SK-N-SH (cell line): ENCODE data around the gene RFX1. TPM values are rescaled to one million over a fixed set of nuclear protein-coding genes. Genes with fewer than 3 reads are reported as not detected.

ENCODE experiments used
- CTCF ChIA-PET: fragments of 300-600, 350-600 bp; formaldehyde crosslinking; extraction: SDS; loops from one replicate; lab custom pipeline; 2021; lab: Yijun Ruan, JAX
- POLR2A ChIA-PET: fragments of 350-600 bp; sonication (Branson Sonifier 250); formaldehyde crosslinking; extraction: SDS; loops from one replicate; lab custom pipeline; 2020; ENCODE audit warnings: antibody characterized with exemption, inconsistent platforms; lab: Yijun Ruan, JAX
- DNase-seq: peaks from one replicate; pipeline ENCODE4 v3.0.0; 2012
- H2AFZ ChIP-seq: fragments of 200-600 bp; sonication (generic); 2 replicates; pipeline ENCODE4 v1.8.1; 2016; ENCODE audit warnings: antibody characterized with exemption, mild to moderate bottlenecking, low read depth
- H3F3A ChIP-seq: fragments of 200-600 bp; sonication (generic); replicated peaks from 2 replicates; pipeline ENCODE3; 2016; ENCODE audit warnings: antibody characterized with exemption, mild to moderate bottlenecking; ENCODE audit not compliant: insufficient read depth
- H3K27ac ChIP-seq, 2 experiments: fragments of 200-500 bp in 1 of 2; fragments of 200-600 bp in 1 of 2; sonication (Bioruptor generic) in 1 of 2; sonication (generic), shearing (Covaris generic) in 1 of 2; 2 replicates each; pipeline versions ENCODE4 v1.5.1 to v1.6.1; 2014 to 2016; ENCODE audit warnings: low read depth in 2 of 2, inconsistent platforms in 1 of 2, low read length in 1 of 2, mild to moderate bottlenecking in 1 of 2, mixed read lengths in 1 of 2
- H3K27me3 ChIP-seq: fragments of 200-600 bp; sonication (generic), shearing (Covaris generic); 2 replicates; pipeline ENCODE4 v1.6.1; 2016; ENCODE audit warnings: mixed run types; ENCODE audit not compliant: insufficient read depth
- H3K36me3 ChIP-seq, 2 experiments: fragments of 200-500 bp in 1 of 2; fragments of 200-600 bp in 1 of 2; sonication (Bioruptor generic) in 1 of 2; sonication (generic) in 1 of 2; replicated peaks in 1 of 2; 2 replicates each; pipeline versions ENCODE3 to v1.5.1; 2014 to 2016; ENCODE audit warnings: low read length in 1 of 2, mild to moderate bottlenecking in 1 of 2; ENCODE audit not compliant: insufficient read depth in 2 of 2, control insufficient read depth in 1 of 2
- H3K4me1 ChIP-seq, 2 experiments: fragments of 200-500 bp in 1 of 2; fragments of 200-600 bp in 1 of 2; sonication (Bioruptor generic) in 1 of 2; sonication (generic), shearing (Covaris generic) in 1 of 2; 2 replicates each; pipeline versions ENCODE4 v1.5.1 to v1.6.1; 2014 to 2016; ENCODE audit warnings: low read depth in 1 of 2, low read length in 1 of 2, mixed run types in 1 of 2; ENCODE audit not compliant: insufficient read depth in 2 of 2, control insufficient read depth in 1 of 2
- H3K4me2 ChIP-seq: fragments of 200-600 bp; sonication (generic), shearing (Covaris generic); 2 replicates; pipeline ENCODE4 v1.6.1; 2017; ENCODE audit warnings: mixed run types
- H3K4me3 ChIP-seq, 2 experiments: fragments of 200-500 bp in 1 of 2; fragments of 200-600 bp in 1 of 2; sonication (Bioruptor generic) in 1 of 2; sonication (generic), shearing (Covaris generic) in 1 of 2; 2 replicates each; pipeline versions ENCODE4 v1.5.1 to v1.8.1; 2014 to 2016; ENCODE audit warnings: low read depth in 2 of 2, inconsistent platforms in 1 of 2, low read length in 1 of 2, mild to moderate bottlenecking in 1 of 2, mixed read lengths in 1 of 2, moderate library complexity in 1 of 2
- H3K79me2 ChIP-seq: fragments of 200-600 bp; sonication (generic); 2 replicates; pipeline ENCODE4 v1.8.1; 2017; ENCODE audit warnings: mild to moderate bottlenecking; ENCODE audit not compliant: insufficient read depth
- H3K9ac ChIP-seq: fragments of 200-600 bp; sonication (generic); 2 replicates; pipeline ENCODE4 v1.6.1; 2017; ENCODE audit warnings: mixed run types
- H3K9me2 ChIP-seq: fragments of 200-600 bp; sonication (generic); 2 replicates; pipeline ENCODE4 v1.6.1; 2017; ENCODE audit warnings: mixed run types
- H3K9me3 ChIP-seq: fragments of 200-600 bp; sonication (generic); 2 replicates; pipeline ENCODE4 v1.6.1; 2017; ENCODE audit warnings: mixed run types, mild to moderate bottlenecking, moderate library complexity
- H4K20me1 ChIP-seq: fragments of 200-600 bp; sonication (generic); 2 replicates; pipeline ENCODE4 v1.6.1; 2017; ENCODE audit warnings: mild to moderate bottlenecking, mixed run types; ENCODE audit not compliant: insufficient read depth
- CHD2 ChIP-seq: fragments of 150-350 bp; IDR thresholded peaks from 2 replicates; pipeline ENCODE4 v1.6.1; 2018; ENCODE audit warnings: low read length; ENCODE audit not compliant: partially characterized antibody
- CTCF ChIP-seq: fragments of 200-600 bp; sonication (generic); IDR thresholded peaks from 2 replicates; pipeline ENCODE4 v1.6.1; 2017; ENCODE audit warnings: antibody characterized with exemption, mild to moderate bottlenecking, moderate library complexity
- ELF1 ChIP-seq: IDR thresholded peaks from 2 replicates; pipeline ENCODE4 v1.4.0; 2012
- EP300 ChIP-seq, 2 experiments: IDR thresholded peaks; 2 replicates each; pipeline versions ENCODE4 v1.4.0 to v1.6.1; 2012; ENCODE audit warnings: borderline replicate concordance in 1 of 2, low read depth in 1 of 2, low read length in 1 of 2
- EZH2phosphoT487 ChIP-seq: fragments of 200-600 bp; sonication (generic); IDR thresholded peaks from 2 replicates; pipeline ENCODE4 v1.6.1; 2017; ENCODE audit warnings: low read depth, mixed run types, mild to moderate bottlenecking, antibody characterized with exemption, moderate library complexity, borderline replicate concordance
- FOSL2 ChIP-seq: IDR thresholded peaks from 2 replicates; pipeline ENCODE4 v1.4.0; 2012; ENCODE audit warnings: low read depth, mild to moderate bottlenecking, moderate library complexity, borderline replicate concordance
- FOXJ3 ChIP-seq: sonication (generic); formaldehyde crosslinking; IDR thresholded peaks from 2 replicates; pipeline ENCODE4 v1.5.1; 2020; ENCODE audit warnings: mild to moderate bottlenecking, missing genetic modification reagents
- GABPA ChIP-seq: IDR thresholded peaks from 2 replicates; pipeline ENCODE4 v1.4.0; 2012; ENCODE audit warnings: low read depth, mild to moderate bottlenecking
- JUND ChIP-seq: IDR thresholded peaks from 2 replicates; pipeline ENCODE4 v1.4.0; 2012
- NFIC ChIP-seq: IDR thresholded peaks from 2 replicates; pipeline ENCODE4 v1.4.0; 2012; ENCODE audit warnings: borderline replicate concordance
- NRF1 ChIP-seq: IDR thresholded peaks from 2 replicates; pipeline ENCODE4 v1.6.1; 2012; ENCODE audit warnings: low read depth, mild to moderate bottlenecking, low read length
- RAD21 ChIP-seq: IDR thresholded peaks from 2 replicates; pipeline ENCODE4 v1.6.1; 2012; ENCODE audit warnings: mild to moderate bottlenecking, low read length
- RCOR1 ChIP-seq: fragments of 150-350 bp; IDR thresholded peaks from 2 replicates; pipeline ENCODE4 v1.6.1; 2017; ENCODE audit warnings: antibody characterized with exemption, low read length
- RFX5 ChIP-seq: IDR thresholded peaks from 2 replicates; pipeline ENCODE4 v1.6.1; 2012; ENCODE audit warnings: mild to moderate bottlenecking, improper control_type of control experiment, low read length
- RXRA ChIP-seq: IDR thresholded peaks from 2 replicates; pipeline ENCODE4 v1.4.0; 2012; ENCODE audit warnings: low read depth, mild to moderate bottlenecking, borderline replicate concordance
- TCF12 ChIP-seq: IDR thresholded peaks from 2 replicates; pipeline ENCODE4 v1.4.0; 2012
- ZBTB33 ChIP-seq: IDR thresholded peaks from 2 replicates; pipeline ENCODE4 v1.4.0; 2012; ENCODE audit warnings: low read depth, borderline replicate concordance
- WGBS: methylation state at CpG from one replicate; pipeline ENCODE4 v1.1.6; 2017; ENCODE audit warnings: low lambda C conversion rate; 5-methylcytosine and 5-hydroxymethylcytosine counted together
- polyA plus RNA-seq, 3 experiments: library from polyadenylated mRNA; depleted of rRNA; stranded (reverse); fragments of >200 nt; gene quantifications; 2 replicates each; pipeline ENCODE4 v1.2.3, GENCODE V29; 2012
- TF ChIP-seq, protein P1 (sequence below): fragments of 150-350 bp; IDR thresholded peaks from 2 replicates; pipeline ENCODE4 v1.6.1; 2017; ENCODE audit warnings: antibody characterized with exemption, low read length, low read depth, borderline replicate concordance
- TF ChIP-seq, protein P2 (sequence below): IDR thresholded peaks from 2 replicates; pipeline ENCODE4 v1.6.1; 2012; ENCODE audit warnings: mild to moderate bottlenecking, low read depth, low read length, moderate library complexity
- TF ChIP-seq, protein P3 (sequence below): IDR thresholded peaks from 2 replicates; pipeline ENCODE4 v1.4.0; 2012; ENCODE audit warnings: low read depth, borderline replicate concordance

RFX1 gene
- polyA plus RNA-seq, 1 of the 3 experiments (the other 2 are of a cell fraction), result 1.5 TPM

GRCh38 chr19:13914777-13915176 lies 91.3 kb downstream of the RFX1 start:
- H3K27me3 ChIP-seq, result no peaks in the 10 kb centered on the region
- DNase-seq, result no peak
- H3K4me2 ChIP-seq, result no peak overlapping the region
- 96% methylated on average over 3 of the region's 3 CpGs for WGBS
- H4K20me1 ChIP-seq, result no peaks in the 10 kb centered on the region
- no peak overlapping the region for H2AFZ ChIP-seq
- ChIA-PET POLR2A (interaction anchor here (0.5 to 0.9 kb wide), 2 partner anchors 12 to 114 kb away, joined by 3 to 4 read pairs; no protein-coding TSS in a partner anchor), CTCF (interaction anchor here (1.0 kb wide), 1 partner anchor 144 kb away, joined by 5 read pairs; no protein-coding TSS in a partner anchor)
- no peaks in the 10 kb centered on the region for H3K9me2 ChIP-seq
- no peak overlapping the region for H3K27ac ChIP-seq
- H3K4me3 ChIP-seq, result no peak overlapping the region
- H3K9ac ChIP-seq, result no peak overlapping the region
- no peaks in the 10 kb centered on the region for H3K4me1 ChIP-seq
- no peaks in the 10 kb centered on the region for H3K79me2 ChIP-seq
- H3K9me3 ChIP-seq, result no peaks in the 10 kb centered on the region
- H3F3A ChIP-seq, result no peaks in the 10 kb centered on the region
- peaks cover 3 to 19% of the 10 kb centered on the region in 2 experiments for H3K36me3 ChIP-seq
- TF ChIP-seq EP300 (IDR thresholded peaks at IDR 0.05; ENCODE audit: borderline replicate concordance in 1 of 2, low read depth in 1 of 2, low read length in 1 of 2), result no peak
- TF ChIP-seq, protein P1, sequence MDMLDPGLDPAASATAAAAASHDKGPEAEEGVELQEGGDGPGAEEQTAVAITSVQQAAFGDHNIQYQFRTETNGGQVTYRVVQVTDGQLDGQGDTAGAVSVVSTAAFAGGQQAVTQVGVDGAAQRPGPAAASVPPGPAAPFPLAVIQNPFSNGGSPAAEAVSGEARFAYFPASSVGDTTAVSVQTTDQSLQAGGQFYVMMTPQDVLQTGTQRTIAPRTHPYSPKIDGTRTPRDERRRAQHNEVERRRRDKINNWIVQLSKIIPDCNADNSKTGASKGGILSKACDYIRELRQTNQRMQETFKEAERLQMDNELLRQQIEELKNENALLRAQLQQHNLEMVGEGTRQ, result no peak
- TF ChIP-seq ELF1, result no peak
- no peak for TF ChIP-seq NFIC
- no peak for TF ChIP-seq NRF1
- TF ChIP-seq CHD2, result no peak
- no peak for TF ChIP-seq JUND
- TF ChIP-seq EZH2phosphoT487, result no peak
- TF ChIP-seq TCF12, result no peak

DNA sequence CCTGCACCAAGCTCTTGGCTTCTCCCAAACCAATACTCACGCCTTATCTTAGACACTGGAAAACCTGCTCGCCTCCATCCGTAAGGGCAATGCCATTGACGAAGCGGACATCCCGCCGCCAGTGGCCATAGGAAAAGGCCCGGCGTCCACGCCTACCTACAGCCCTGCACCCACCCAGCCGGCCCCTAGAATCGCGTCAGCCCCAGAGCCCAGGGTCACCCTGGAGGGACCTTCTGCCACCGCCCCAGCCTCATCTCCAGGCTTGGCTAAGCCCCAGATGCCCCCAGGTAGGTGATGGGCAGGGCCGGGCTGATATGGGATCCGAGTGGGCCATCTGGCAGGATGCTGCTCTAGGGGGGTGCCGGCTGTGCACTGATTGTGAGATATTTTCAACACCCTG lies 92.8 kb downstream of the RFX1 start:
- 78% methylated on average over 14 of the region's 17 CpGs for WGBS
- no peak overlapping the region for H3K4me2 ChIP-seq
- no peaks in the 10 kb centered on the region for H3K27me3 ChIP-seq
- H3K4me1 ChIP-seq, result no peaks in the 10 kb centered on the region
- H3K36me3 ChIP-seq, result peaks cover 3 to 15% of the 10 kb centered on the region in 2 experiments
- H3F3A ChIP-seq, result no peaks in the 10 kb centered on the region
- ChIA-PET CTCF (no interaction called here), POLR2A (interaction anchor here (1.1 kb wide), 1 partner anchor 72 kb away, joined by 3 read pairs; no protein-coding TSS in a partner anchor)
- H3K9me3 ChIP-seq, result no peaks in the 10 kb centered on the region
- no peaks in the 10 kb centered on the region for H4K20me1 ChIP-seq
- H3K4me3 ChIP-seq, result no peak overlapping the region
- DNase-seq, result peak; percentile 53
- H3K9ac ChIP-seq, result no peak overlapping the region
- no peak overlapping the region for H3K27ac ChIP-seq
- no peaks in the 10 kb centered on the region for H3K79me2 ChIP-seq
- H2AFZ ChIP-seq, result no peak overlapping the region
- H3K9me2 ChIP-seq, result no peaks in the 10 kb centered on the region
- TF ChIP-seq EP300 (IDR thresholded peaks at IDR 0.05; ENCODE audit: borderline replicate concordance in 1 of 2, low read depth in 1 of 2, low read length in 1 of 2) (no peak), ELF1 (no peak), FOSL2 (no peak), CTCF (no peak), RCOR1 (no peak), NRF1 (no peak), RXRA (no peak), RAD21 (no peak), RFX5 (no peak), ZBTB33 (no peak), FOXJ3 (CRISPR knock-in tag) (no peak), GABPA (no peak)
- TF ChIP-seq, protein P2, sequence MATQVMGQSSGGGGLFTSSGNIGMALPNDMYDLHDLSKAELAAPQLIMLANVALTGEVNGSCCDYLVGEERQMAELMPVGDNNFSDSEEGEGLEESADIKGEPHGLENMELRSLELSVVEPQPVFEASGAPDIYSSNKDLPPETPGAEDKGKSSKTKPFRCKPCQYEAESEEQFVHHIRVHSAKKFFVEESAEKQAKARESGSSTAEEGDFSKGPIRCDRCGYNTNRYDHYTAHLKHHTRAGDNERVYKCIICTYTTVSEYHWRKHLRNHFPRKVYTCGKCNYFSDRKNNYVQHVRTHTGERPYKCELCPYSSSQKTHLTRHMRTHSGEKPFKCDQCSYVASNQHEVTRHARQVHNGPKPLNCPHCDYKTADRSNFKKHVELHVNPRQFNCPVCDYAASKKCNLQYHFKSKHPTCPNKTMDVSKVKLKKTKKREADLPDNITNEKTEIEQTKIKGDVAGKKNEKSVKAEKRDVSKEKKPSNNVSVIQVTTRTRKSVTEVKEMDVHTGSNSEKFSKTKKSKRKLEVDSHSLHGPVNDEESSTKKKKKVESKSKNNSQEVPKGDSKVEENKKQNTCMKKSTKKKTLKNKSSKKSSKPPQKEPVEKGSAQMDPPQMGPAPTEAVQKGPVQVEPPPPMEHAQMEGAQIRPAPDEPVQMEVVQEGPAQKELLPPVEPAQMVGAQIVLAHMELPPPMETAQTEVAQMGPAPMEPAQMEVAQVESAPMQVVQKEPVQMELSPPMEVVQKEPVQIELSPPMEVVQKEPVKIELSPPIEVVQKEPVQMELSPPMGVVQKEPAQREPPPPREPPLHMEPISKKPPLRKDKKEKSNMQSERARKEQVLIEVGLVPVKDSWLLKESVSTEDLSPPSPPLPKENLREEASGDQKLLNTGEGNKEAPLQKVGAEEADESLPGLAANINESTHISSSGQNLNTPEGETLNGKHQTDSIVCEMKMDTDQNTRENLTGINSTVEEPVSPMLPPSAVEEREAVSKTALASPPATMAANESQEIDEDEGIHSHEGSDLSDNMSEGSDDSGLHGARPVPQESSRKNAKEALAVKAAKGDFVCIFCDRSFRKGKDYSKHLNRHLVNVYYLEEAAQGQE, result no peak
- TF ChIP-seq, protein P3, sequence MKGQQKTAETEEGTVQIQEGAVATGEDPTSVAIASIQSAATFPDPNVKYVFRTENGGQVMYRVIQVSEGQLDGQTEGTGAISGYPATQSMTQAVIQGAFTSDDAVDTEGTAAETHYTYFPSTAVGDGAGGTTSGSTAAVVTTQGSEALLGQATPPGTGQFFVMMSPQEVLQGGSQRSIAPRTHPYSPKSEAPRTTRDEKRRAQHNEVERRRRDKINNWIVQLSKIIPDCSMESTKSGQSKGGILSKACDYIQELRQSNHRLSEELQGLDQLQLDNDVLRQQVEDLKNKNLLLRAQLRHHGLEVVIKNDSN, result no peak
